ENCODE measurements around the gene NRXN3. TPM values are rescaled to one million over a fixed set of nuclear protein-coding genes. Genes with fewer than 3 reads are reported as not detected.

NRXN3 gene
- total RNA-seq, 2 donors from 2014 or later, result 1.2 to 7.8 TPM

DNA sequence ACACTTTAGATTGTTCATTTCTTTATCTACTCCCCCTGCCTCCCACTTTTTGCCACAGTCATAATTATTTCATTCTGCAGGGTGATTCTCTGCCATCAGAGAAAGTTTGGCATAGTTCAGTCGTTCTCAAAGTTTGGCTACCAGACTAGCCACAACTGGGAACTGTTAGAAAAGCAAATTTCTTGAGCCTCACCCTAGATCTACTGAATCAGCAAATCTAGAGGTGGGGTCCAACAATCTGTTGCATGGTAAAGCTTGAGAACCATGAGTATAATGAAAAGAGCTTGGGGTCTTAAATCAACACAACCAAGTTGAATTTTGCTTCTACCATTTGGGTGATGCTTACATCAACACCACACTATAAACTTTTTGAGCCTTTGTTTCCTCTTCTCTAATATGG lies 172.7 kb downstream of the NRXN3 start:
- no peaks in the 10 kb centered on the region for H3K4me1 ChIP-seq
- H3K27me3 ChIP-seq, result no peaks in the 10 kb centered on the region
- no peaks in the 10 kb centered on the region for H3K36me3 ChIP-seq
- H3K9me3 ChIP-seq, result no peaks in the 10 kb centered on the region
- H3K4me3 ChIP-seq, result no peak overlapping the region
- H3K27ac ChIP-seq, result no peak overlapping the region
- intact Hi-C loops (cut with DNase I), result no loop called here
- DNase-seq, result no peak
- TF ChIP-seq CTCF (IDR thresholded peaks at IDR 0.05), result no peak
- H3K9ac ChIP-seq (ENCODE audit: low read depth in 2 of 2, low read length in 2 of 2), result no peak overlapping the region

- Histone ChIP-seq H3K36me3 (no peaks in the 10 kb centered on the region), H3K9me3 (no peaks in the 10 kb centered on the region), H3K27me3 (no peaks in the 10 kb centered on the region), H3K4me3 (no peak overlapping the region), H3K27ac (no peak overlapping the region), H3K9ac (ENCODE audit: low read depth in 2 of 2, low read length in 2 of 2) (no peak overlapping the region), H3K4me1 (no peaks in the 10 kb centered on the region)
- TF ChIP-seq CTCF (IDR thresholded peaks at IDR 0.05), result no peak
- DNase-seq, result no peak
- intact Hi-C loops (cut with DNase I), result no loop called here
These were observed 174.1 kb downstream of the NRXN3 start for GRCh38 chr14:78344290-78344689.

DNA sequence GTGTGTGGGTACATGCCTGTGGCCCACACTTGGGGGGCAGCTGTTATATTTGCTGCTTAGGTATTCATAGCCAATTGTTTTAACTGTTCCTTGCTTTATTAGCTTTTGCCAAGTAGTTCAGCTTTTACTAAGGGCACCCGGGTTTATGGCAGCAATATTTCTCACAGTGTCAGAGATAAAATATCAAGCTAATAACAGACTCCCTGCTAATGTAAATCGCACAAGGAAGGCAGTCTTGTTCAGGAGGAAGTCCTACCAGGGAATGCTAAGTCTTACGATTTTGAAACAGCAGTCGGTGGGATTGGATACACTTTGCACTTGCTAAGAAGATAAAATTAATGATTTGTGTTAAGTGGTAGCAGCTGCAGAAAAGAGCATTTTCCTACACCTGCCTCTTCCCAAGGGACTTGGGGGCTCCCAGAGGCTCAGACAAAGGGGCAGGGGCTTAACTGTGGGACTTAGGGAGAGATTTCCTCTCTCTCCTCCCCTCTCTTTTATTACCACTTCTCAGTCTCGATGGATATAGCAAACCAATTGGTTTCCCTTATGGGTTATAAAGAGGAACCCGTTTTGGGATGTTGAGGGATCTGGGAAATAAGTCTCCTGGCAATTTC lies 175.1 kb downstream of the NRXN3 start:
- no peak for DNase-seq
- Histone ChIP-seq H3K4me3 (no peak overlapping the region), H3K36me3 (no peaks in the 10 kb centered on the region), H3K4me1 (no peaks in the 10 kb centered on the region), H3K9ac (ENCODE audit: low read depth in 2 of 2, low read length in 2 of 2) (no peak overlapping the region), H3K27me3 (no peaks in the 10 kb centered on the region), H3K9me3 (no peaks in the 10 kb centered on the region), H3K27ac (no peak overlapping the region)
- intact Hi-C loops (cut with DNase I), result no loop called here
- TF ChIP-seq CTCF (IDR thresholded peaks at IDR 0.05), result no peak

GRCh38 chr14:78346747-78347146 lies 176.6 kb downstream of the NRXN3 start:
- Histone ChIP-seq H3K4me1 (no peaks in the 10 kb centered on the region), H3K4me3 (no peak overlapping the region), H3K36me3 (no peaks in the 10 kb centered on the region), H3K27me3 (no peaks in the 10 kb centered on the region), H3K27ac (no peak overlapping the region), H3K9ac (ENCODE audit: low read depth in 2 of 2, low read length in 2 of 2) (no peak overlapping the region), H3K9me3 (no peaks in the 10 kb centered on the region)
- no peak for DNase-seq
- intact Hi-C loops (cut with DNase I), result no loop called here
- TF ChIP-seq CTCF (IDR thresholded peaks at IDR 0.05), result no peak

GRCh38 chr14:78355109-78355508 lies 184.9 kb downstream of the NRXN3 start:
- Histone ChIP-seq H3K4me1 (no peaks in the 10 kb centered on the region), H3K9me3 (no peaks in the 10 kb centered on the region), H3K4me3 (no peak overlapping the region), H3K36me3 (no peaks in the 10 kb centered on the region), H3K27me3 (no peaks in the 10 kb centered on the region), H3K9ac (ENCODE audit: low read depth in 2 of 2, low read length in 2 of 2) (no peak overlapping the region), H3K27ac (no peak overlapping the region)
- intact Hi-C loops (cut with DNase I), result no loop called here
- DNase-seq, result no peak
- TF ChIP-seq CTCF (IDR thresholded peaks at IDR 0.05), result no peak

Measured in colonic mucosa (tissue), 4 donors.